ENCODE measurements around the gene CEP95.

GRCh38 chr17:64500487-64500859, 6.3 kb upstream of the CEP95 start:
- TF ChIP-seq POLR2A (IDR thresholded peaks at IDR 0.05) (no peak), CTCF (IDR thresholded peaks at IDR 0.05) (no peak)
